Breast epithelium (tissue), 4 donors: ENCODE results near the gene FAM187B. TPM values are rescaled to one million over a fixed set of nuclear protein-coding genes. Genes with fewer than 3 reads are reported as not detected.

ENCODE experiments used
- DNase-seq, 2 donors: peaks; one replicate each; pipeline ENCODE4 v3.0.0-alpha.2; 2019; ENCODE audit warnings: low spot score in 2 of 2
- H3K27ac ChIP-seq, 2 donors: fragments of 200-600 bp; sonication (generic) in 1 of 2; one replicate each; pipeline ENCODE4 v1.5.1; 2016 to 2019; ENCODE audit warnings: mild to moderate bottlenecking in 1 of 2
- H3K27me3 ChIP-seq, 2 donors: fragments of 200-600 bp; sonication (generic) in 1 of 2; one replicate each; pipeline versions ENCODE4 v1.5.1 to v1.6.0; 2017 to 2019; ENCODE audit warnings: control low read depth in 1 of 2, mild to moderate bottlenecking in 1 of 2
- H3K36me3 ChIP-seq: fragments of 200-600 bp; one replicate; pipeline ENCODE4 v1.5.1; 2019
- H3K4me1 ChIP-seq, 2 donors: fragments of 200-600 bp; sonication (generic); one replicate each; pipeline ENCODE4 v1.5.1; 2016 to 2019; ENCODE audit warnings: control low read depth in 1 of 2
- H3K4me3 ChIP-seq, 3 donors: fragments of 200-600 bp; sonication (generic); 1 replicate in 2 of 3; 2 replicates in 1 of 3; pipeline ENCODE4 v1.5.1; 2016 to 2019; ENCODE audit warnings: mild to moderate bottlenecking in 3 of 3, moderate library complexity in 2 of 3
- H3K9me3 ChIP-seq, 2 donors: fragments of 200-600 bp; sonication (generic) in 1 of 2; one replicate each; pipeline ENCODE4 v1.5.1; 2016 to 2019; ENCODE audit warnings: control low read depth in 1 of 2
- POLR2A ChIP-seq: fragments of 450-650 bp; IDR thresholded peaks from one replicate; pipeline ENCODE4 v1.6.1; 2016; ENCODE audit warnings: antibody characterized with exemption, mild to moderate bottlenecking, moderate library complexity
- POLR2AphosphoS5 ChIP-seq, 3 donors: sonication (generic); formaldehyde crosslinking; IDR thresholded peaks; one replicate each; pipeline ENCODE4 v1.6.1; 2017; ENCODE audit warnings: antibody characterized with exemption in 3 of 3
- intact Hi-C: fragments of 100-400 bp; cut with DNase I; formaldehyde crosslinking; loops from one replicate; pipeline ENCODE4 v1.15.1; 2023; ENCODE audit warnings: low total_unique reads
- total RNA-seq, 3 donors: library from RNA; depleted of rRNA; stranded (reverse); fragments of >200 nt; gene quantifications; one replicate each; pipeline ENCODE4 v1.1.0, GENCODE V29; 2016
- TF ChIP-seq, protein P1 (sequence below), 3 donors: fragments of 450-650 bp; IDR thresholded peaks; one replicate each; pipeline ENCODE4 v1.5.1; 2016 to 2017; ENCODE audit warnings: antibody characterized with exemption in 3 of 3, mild to moderate bottlenecking in 3 of 3, moderate library complexity in 3 of 3

Gene FAM187B
- total RNA-seq, 3 donors from 2014 or later: 0.44 TPM; not detected in 2

DNA sequence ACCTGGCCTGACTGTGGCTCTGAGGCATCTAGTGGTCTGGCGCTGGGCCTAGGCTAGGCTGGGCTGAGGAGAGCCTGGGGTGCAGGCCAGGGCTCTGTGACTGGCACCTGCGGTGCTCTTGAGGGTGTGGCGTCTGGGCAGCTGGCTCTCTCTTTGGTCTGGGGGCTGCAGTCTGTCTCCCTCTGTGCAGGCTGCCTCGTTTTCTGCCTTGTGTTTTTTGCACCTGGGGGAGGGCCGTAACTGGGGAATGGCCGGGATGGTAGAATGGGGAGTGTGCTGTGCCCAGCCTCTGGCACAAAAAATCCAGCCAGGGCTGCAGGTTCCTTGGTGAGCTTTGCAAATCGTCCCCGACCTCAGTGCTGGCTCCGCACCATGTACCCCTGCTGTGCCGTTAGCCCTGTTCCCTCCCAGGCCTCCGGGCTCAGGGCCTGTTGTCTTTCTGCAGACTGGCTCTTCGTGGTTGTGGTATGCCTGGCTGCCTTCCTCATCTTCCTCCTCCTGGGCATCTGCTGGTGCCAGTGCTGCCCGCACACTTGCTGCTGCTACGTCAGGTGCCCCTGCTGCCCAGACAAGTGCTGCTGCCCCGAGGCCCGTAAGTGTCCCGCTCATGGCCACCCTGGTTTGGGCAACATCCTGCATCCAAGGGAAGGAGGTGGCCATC, 33.7 kb upstream of the FAM187B start:
- no peaks in the 10 kb centered on the region for H3K27me3 ChIP-seq
- peak overlapping the region in 1 of 2 donors; percentile 32 for H3K27ac ChIP-seq
- intact Hi-C loops: loop anchor here (10.0 kb wide), 1 partner anchor 107 kb away; the partner anchor contains the start of gene FXYD5
- H3K9me3 ChIP-seq: no peaks in the 10 kb centered on the region
- H3K4me3 ChIP-seq: no peak overlapping the region
- DNase-seq: peak; percentile 16 to 37
- TF ChIP-seq, protein P1, sequence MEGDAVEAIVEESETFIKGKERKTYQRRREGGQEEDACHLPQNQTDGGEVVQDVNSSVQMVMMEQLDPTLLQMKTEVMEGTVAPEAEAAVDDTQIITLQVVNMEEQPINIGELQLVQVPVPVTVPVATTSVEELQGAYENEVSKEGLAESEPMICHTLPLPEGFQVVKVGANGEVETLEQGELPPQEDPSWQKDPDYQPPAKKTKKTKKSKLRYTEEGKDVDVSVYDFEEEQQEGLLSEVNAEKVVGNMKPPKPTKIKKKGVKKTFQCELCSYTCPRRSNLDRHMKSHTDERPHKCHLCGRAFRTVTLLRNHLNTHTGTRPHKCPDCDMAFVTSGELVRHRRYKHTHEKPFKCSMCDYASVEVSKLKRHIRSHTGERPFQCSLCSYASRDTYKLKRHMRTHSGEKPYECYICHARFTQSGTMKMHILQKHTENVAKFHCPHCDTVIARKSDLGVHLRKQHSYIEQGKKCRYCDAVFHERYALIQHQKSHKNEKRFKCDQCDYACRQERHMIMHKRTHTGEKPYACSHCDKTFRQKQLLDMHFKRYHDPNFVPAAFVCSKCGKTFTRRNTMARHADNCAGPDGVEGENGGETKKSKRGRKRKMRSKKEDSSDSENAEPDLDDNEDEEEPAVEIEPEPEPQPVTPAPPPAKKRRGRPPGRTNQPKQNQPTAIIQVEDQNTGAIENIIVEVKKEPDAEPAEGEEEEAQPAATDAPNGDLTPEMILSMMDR (IDR thresholded peaks at IDR 0.05): no peak
- TF ChIP-seq POLR2A (no peak), POLR2AphosphoS5 (IDR thresholded peaks at IDR 0.05) (no peak)
- peaks cover 8 to 27% of the 10 kb centered on the region in 2 donors for H3K4me1 ChIP-seq
- no peaks in the 10 kb centered on the region for H3K36me3 ChIP-seq

DNA sequence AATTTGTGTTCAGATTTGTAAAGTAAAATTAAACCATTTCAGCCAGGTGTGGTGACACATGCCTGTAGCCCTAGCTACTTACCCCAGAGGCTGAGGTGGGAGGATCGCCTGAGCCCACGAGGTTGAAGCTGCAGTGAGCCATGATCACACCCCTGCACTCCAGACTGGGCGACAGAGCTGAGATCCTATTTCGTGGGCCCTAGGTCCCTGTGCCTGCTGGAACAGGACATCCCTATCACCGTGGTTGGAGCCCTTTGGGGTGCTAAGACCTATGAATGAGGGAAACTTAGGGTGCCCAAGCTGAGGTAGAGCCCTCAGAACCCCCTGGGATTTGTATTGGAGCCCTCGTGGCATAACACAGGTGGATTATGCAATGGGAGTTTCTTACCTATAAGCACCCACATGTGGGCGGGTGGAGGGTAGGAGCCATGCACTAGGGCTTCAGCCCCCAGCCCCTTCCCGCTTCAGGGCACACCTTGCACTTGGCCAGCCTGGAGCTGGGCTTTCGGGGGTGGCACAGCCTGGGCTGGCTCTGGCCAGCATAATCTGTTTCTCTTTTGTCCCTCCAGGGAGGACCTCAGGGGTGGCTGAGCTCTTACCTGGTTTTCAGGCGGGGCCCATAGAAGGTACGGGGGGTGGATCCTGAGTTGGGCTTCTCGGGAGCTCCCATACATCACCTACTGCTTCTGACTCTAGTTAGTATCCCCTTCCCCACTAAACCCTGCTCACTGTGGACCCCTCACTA, 33.0 kb upstream of the FAM187B start:
- no peaks in the 10 kb centered on the region for H3K36me3 ChIP-seq
- no peaks in the 10 kb centered on the region for H3K27me3 ChIP-seq
- TF ChIP-seq POLR2A: no peak
- TF ChIP-seq POLR2AphosphoS5 (IDR thresholded peaks at IDR 0.05): no peak
- TF ChIP-seq, protein P1 (IDR thresholded peaks at IDR 0.05): no peak
- peaks cover 8 to 27% of the 10 kb centered on the region in 2 donors for H3K4me1 ChIP-seq
- no peaks in the 10 kb centered on the region for H3K9me3 ChIP-seq
- DNase-seq: peak; percentile 3 to 17
- peak overlapping the region in 1 of 2 donors; percentile 34 for H3K27ac ChIP-seq
- H3K4me3 ChIP-seq: no peak overlapping the region
- intact Hi-C loops: loop anchor here (10.0 kb wide), 1 partner anchor 107 kb away; the partner anchor contains the start of gene FXYD5

DNA sequence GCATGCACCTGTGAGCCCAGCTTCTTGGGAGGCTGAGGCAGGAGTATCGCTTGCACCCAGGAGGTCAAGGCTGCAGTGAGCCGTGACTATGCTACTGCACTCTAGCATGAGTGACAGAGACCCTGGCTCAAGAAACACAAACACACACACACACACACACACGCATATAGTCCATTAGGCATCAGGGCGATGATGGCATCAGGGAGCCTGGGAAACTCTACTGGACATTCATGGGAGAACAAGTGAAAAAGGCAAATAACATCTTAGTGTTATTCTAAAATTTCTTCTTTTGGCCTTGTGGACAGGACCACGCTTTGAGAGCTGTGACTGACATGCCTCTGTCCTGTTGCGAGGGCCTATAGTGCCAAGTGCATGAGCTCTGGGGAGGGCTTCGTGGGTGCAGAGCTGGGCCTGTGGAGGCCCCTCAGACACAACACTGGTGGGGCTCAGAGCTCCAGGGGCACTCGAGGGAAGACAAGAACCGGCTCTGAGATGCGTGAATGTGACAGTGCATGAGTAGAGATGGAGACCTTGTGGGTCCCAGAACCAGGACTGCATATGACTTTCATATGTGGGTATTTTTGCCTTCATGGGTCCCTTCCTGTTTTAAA, 32.3 kb upstream of the FAM187B start:
- DNase-seq: peak in 1 of 2 donors; percentile 12

DNA sequence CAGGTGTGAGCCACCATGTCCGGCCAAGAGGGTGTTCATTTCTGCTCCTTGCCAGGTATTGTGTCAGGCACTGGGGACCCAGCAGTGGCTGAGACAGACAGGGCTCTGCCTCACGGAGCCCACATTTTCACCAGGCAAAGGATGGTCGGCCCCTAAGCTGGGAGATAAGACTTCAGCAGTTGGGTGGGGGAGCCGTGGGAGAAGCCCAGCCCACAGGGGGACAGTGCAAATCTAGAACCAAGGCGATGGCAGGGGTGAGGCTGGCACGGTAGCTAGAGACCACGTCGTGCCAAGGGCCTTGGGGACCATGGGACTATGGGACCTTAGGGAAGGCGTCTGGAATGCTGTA, 28.5 kb upstream of the FAM187B start:
- Histone ChIP-seq H3K27me3 (no peaks in the 10 kb centered on the region), H3K4me1 (peaks cover 0 to 7% of the 10 kb centered on the region in 2 donors), H3K36me3 (no peaks in the 10 kb centered on the region), H3K9me3 (no peaks in the 10 kb centered on the region), H3K27ac (no peak overlapping the region), H3K4me3 (no peak overlapping the region)
- intact Hi-C loops: no loop called here
- TF ChIP-seq POLR2A (no peak), POLR2AphosphoS5 (IDR thresholded peaks at IDR 0.05) (no peak)
- TF ChIP-seq, protein P1 (IDR thresholded peaks at IDR 0.05): no peak
- DNase-seq: no peak

More for the DNA sequence above, 32.3 kb upstream of the FAM187B start:
- Histone ChIP-seq H3K4me1 (peaks cover 8 to 25% of the 10 kb centered on the region in 2 donors), H3K9me3 (no peaks in the 10 kb centered on the region), H3K27ac (no peak overlapping the region), H3K27me3 (no peaks in the 10 kb centered on the region), H3K36me3 (no peaks in the 10 kb centered on the region), H3K4me3 (no peak overlapping the region)
- intact Hi-C loops: loop anchor here (10.0 kb wide), 1 partner anchor 106 kb away; the partner anchor contains the start of gene FXYD5
- TF ChIP-seq, protein P1 (IDR thresholded peaks at IDR 0.05): no peak
- TF ChIP-seq POLR2AphosphoS5 (IDR thresholded peaks at IDR 0.05): no peak
